ENCODE data around the gene STK36. TPM values are rescaled to one million over a fixed set of nuclear protein-coding genes. Genes with fewer than 3 reads are reported as not detected.

The STK36 gene
- polyA plus RNA-seq (2013, experiment 1 of 2): 19.1 TPM
- polyA plus RNA-seq (2013, experiment 2 of 2): 23.1 TPM

DNA sequence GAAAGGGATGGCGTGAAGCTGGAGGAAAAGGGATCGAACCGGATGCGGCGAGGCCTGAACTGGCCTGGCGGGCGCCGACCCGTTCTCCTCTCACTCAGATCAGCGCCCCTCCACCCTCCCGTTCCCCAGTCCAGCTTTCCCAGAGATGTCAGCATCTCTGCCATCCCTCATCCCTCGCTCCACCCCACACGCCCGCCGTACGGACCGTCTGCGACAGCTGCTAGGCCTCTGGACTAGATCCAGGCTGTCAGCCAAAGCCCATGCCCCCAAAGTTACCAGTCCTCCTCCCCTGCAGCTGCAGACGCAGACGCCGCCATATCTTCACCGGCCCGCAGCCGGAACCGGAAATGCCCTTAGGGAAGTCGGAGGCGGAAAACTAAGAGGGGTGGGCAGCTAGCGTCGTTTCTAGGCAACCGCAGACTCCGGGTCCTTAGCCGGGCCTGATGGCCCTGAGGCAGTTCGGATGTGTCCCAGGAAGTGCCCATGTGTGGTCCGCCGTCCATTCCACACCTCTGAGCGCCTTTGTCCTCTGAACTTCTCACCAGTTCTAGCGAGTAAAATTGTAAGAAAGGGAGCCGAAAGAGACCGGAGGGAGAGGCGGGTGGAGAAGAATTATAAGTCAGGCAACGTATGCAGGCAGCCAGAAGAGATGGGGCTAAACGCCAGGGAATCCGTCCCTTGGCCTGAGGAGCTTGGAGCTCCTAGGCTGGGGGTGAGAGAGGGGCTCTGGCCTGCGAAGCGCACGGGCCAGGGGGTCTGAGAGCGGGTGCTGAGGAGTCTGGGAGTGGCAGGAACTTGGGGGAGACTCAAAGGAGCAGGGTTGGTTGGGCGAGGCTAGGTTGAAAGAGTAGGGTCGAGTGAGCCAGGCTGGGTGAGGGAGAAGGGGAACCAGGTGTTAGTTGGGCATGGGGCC, at the start of gene STK36, which contains the start of gene RNF25:
Gene STK36 (plus strand): TSS at position 433 of the 913 bp plus-strand sequence. CDS start 744 bp downstream, outside the sequence.
Gene RNF25 (minus strand): TSS at position 349 of the 913 bp plus-strand sequence. CDS start 32 bp downstream, at position 317.
- Histone ChIP-seq H3K4me1 (ENCODE audit: insufficient read depth, low read length) (peaks cover 5% of the 10 kb centered on the region; the same call in 1 of the 2 replicates), H3K36me3 (ENCODE audit: insufficient read depth, low read length) (peaks cover 38% of the 10 kb centered on the region), H3K27ac (ENCODE audit: low read depth, low read length) (peak within 1 kb of the TSS; percentile 76), H3K27me3 (ENCODE audit: insufficient read depth, low read length) (no peaks in the 10 kb centered on the region), H3K4me3 (ENCODE audit: low read length) (peak within 1 kb of the TSS; percentile 87), H3K9me3 (ENCODE audit: insufficient read depth, low read depth, low read length) (no peaks in the 10 kb centered on the region), H3K9ac (ENCODE audit: low read depth, low read length) (peak within 1 kb of the TSS; percentile 90)
- under 1% methylated on average over 49 of the region's 49 CpGs for WGBS

GRCh38 chr2:218622606-218623365, 49.1 kb upstream of the STK36 start:
- H3K4me1 ChIP-seq (ENCODE audit: insufficient read depth, low read length): no peaks in the 10 kb centered on the region
- H3K9ac ChIP-seq (ENCODE audit: low read depth, low read length): no peak overlapping the region
- H3K4me3 ChIP-seq (ENCODE audit: low read length): no peak overlapping the region
- no peaks in the 10 kb centered on the region for H3K27me3 ChIP-seq (ENCODE audit: insufficient read depth, low read length)
- no peak overlapping the region for H3K27ac ChIP-seq (ENCODE audit: low read depth, low read length)
- H3K36me3 ChIP-seq (ENCODE audit: insufficient read depth, low read length): no peaks in the 10 kb centered on the region
- H3K9me3 ChIP-seq (ENCODE audit: insufficient read depth, low read depth, low read length): no peaks in the 10 kb centered on the region
- 91% methylated on average over 7 of the region's 7 CpGs for WGBS

DNA sequence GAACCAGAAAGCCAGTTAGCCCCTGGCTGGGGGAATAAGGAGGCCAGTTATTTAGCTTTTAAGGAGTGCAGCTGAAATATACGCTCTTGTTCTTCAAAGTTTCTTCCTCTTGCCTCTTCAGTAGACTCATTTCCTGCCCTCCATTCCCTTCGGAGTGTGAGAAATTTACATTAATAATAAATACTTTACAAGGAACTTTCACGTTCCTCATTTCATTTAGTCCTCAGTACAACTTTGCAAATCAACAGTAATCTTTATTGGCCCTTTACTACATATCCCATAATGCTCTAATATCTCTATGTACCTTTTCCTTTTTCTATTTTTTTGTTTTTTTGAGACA, 48.5 kb upstream of the STK36 start:
- Histone ChIP-seq H3K9me3 (ENCODE audit: insufficient read depth, low read depth, low read length) (no peaks in the 10 kb centered on the region), H3K27ac (ENCODE audit: low read depth, low read length) (no peak overlapping the region), H3K27me3 (ENCODE audit: insufficient read depth, low read length) (no peaks in the 10 kb centered on the region), H3K36me3 (ENCODE audit: insufficient read depth, low read length) (no peaks in the 10 kb centered on the region), H3K4me3 (ENCODE audit: low read length) (no peak overlapping the region), H3K9ac (ENCODE audit: low read depth, low read length) (no peak overlapping the region), H3K4me1 (ENCODE audit: insufficient read depth, low read length) (no peaks in the 10 kb centered on the region)
- WGBS: 86% methylated on average over 3 of the region's 3 CpGs

GRCh38 chr2:218626369-218626768, 45.5 kb upstream of the STK36 start:
- Histone ChIP-seq H3K4me3 (ENCODE audit: low read length) (no peak overlapping the region), H3K9ac (ENCODE audit: low read depth, low read length) (no peak overlapping the region), H3K27ac (ENCODE audit: low read depth, low read length) (no peak overlapping the region), H3K4me1 (ENCODE audit: insufficient read depth, low read length) (no peaks in the 10 kb centered on the region), H3K9me3 (ENCODE audit: insufficient read depth, low read depth, low read length) (no peaks in the 10 kb centered on the region), H3K27me3 (ENCODE audit: insufficient read depth, low read length) (no peaks in the 10 kb centered on the region), H3K36me3 (ENCODE audit: insufficient read depth, low read length) (no peaks in the 10 kb centered on the region)
- WGBS: 90% methylated on average over 4 of the region's 4 CpGs

- H3K9ac ChIP-seq (ENCODE audit: low read depth, low read length): no peak overlapping the region
- no peaks in the 10 kb centered on the region for H3K9me3 ChIP-seq (ENCODE audit: insufficient read depth, low read depth, low read length)
- H3K4me3 ChIP-seq (ENCODE audit: low read length): no peak overlapping the region
- 95% methylated on average over 4 of the region's 4 CpGs for WGBS
- no peak overlapping the region for H3K27ac ChIP-seq (ENCODE audit: low read depth, low read length)
- H3K27me3 ChIP-seq (ENCODE audit: insufficient read depth, low read length): no peaks in the 10 kb centered on the region
- no peaks in the 10 kb centered on the region for H3K36me3 ChIP-seq (ENCODE audit: insufficient read depth, low read length)
- H3K4me1 ChIP-seq (ENCODE audit: insufficient read depth, low read length): no peaks in the 10 kb centered on the region
Measured at GRCh38 chr2:218627939-218628338, 43.9 kb upstream of the STK36 start.

DNA sequence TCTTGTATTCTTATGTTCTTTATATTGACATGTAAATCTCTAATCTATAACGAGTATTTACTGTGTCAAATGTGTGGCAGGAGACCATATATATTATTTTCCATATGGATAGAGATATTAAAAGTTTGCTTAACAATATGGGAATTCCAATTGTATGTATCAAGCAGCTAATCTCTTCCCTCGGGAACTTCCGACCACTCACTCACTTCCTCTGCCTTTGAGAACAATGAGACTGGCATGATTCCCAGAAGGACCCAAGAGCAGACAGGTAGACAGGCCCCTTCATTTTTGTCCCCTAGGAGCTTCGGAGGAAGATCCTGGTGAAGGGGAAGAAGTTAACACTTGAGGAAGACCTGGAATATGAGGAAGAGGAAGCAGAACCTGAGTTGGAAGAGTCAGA, 40.0 kb upstream of the STK36 start:
- 85% methylated on average over 3 of the region's 4 CpGs for WGBS
- Histone ChIP-seq H3K27me3 (ENCODE audit: insufficient read depth, low read length) (no peaks in the 10 kb centered on the region), H3K9ac (ENCODE audit: low read depth, low read length) (no peak overlapping the region), H3K4me3 (ENCODE audit: low read length) (no peak overlapping the region), H3K36me3 (ENCODE audit: insufficient read depth, low read length) (peaks cover 32% of the 10 kb centered on the region), H3K4me1 (ENCODE audit: insufficient read depth, low read length) (no peaks in the 10 kb centered on the region), H3K27ac (ENCODE audit: low read depth, low read length) (no peak overlapping the region), H3K9me3 (ENCODE audit: insufficient read depth, low read depth, low read length) (no peaks in the 10 kb centered on the region)

- no peak overlapping the region for H3K9ac ChIP-seq (ENCODE audit: low read depth, low read length)
Measured at GRCh38 chr2:218635719-218636118, 36.2 kb upstream of the STK36 start.

GRCh38 chr2:218638372-218638771, 33.5 kb upstream of the STK36 start:
- 97% methylated on average over 18 of the region's 18 CpGs for whole genome bisulfite sequencing
- H3K4me3 ChIP-seq (ENCODE audit: low read length): no peak overlapping the region
- no peaks in the 10 kb centered on the region for H3K27me3 ChIP-seq (ENCODE audit: insufficient read depth, low read length)
- H3K9ac ChIP-seq (ENCODE audit: low read depth, low read length): no peak overlapping the region
- no peaks in the 10 kb centered on the region for H3K4me1 ChIP-seq (ENCODE audit: insufficient read depth, low read length)
- H3K36me3 ChIP-seq (ENCODE audit: insufficient read depth, low read length): peaks cover 90% of the 10 kb centered on the region
- no peak overlapping the region for H3K27ac ChIP-seq (ENCODE audit: low read depth, low read length)
- H3K9me3 ChIP-seq (ENCODE audit: insufficient read depth, low read depth, low read length): no peaks in the 10 kb centered on the region

More at GRCh38 chr2:218635719-218636118, 36.2 kb upstream of the STK36 start:
- Histone ChIP-seq H3K27me3 (ENCODE audit: insufficient read depth, low read length) (no peaks in the 10 kb centered on the region), H3K9me3 (ENCODE audit: insufficient read depth, low read depth, low read length) (no peaks in the 10 kb centered on the region), H3K27ac (ENCODE audit: low read depth, low read length) (no peak overlapping the region), H3K4me3 (ENCODE audit: low read length) (no peak overlapping the region), H3K36me3 (ENCODE audit: insufficient read depth, low read length) (peaks cover 68% of the 10 kb centered on the region), H3K4me1 (ENCODE audit: insufficient read depth, low read length) (no peaks in the 10 kb centered on the region)
- 91% methylated on average over 5 of the region's 5 CpGs for WGBS

DNA sequence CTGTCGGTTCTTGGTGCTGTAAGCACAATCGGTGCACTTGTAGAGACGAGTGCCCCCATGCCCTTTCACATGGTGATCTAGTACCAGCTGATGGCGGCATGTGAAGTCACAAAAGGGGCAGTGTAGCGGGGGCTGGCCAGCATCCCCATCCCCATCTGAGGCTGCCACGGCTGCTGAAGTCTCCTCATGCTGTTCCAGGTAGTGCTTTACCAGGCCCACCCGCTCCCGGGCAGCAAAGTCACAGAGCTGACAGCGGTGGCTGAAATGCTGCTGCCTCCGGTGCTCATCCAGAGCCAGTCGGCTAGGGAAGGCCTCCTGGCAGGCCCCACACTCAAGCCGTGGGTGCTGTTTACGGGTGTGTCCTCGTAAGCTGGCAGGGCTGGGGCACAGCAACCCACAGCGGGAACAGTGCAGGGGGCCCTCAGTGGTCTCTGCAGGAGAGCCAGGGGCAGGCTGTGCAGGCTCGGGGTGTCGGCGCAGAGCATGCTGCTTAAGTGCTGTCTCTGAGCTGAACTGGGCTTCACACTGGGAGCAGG, 29.7 kb upstream of the STK36 start:
- Histone ChIP-seq H3K4me1 (ENCODE audit: insufficient read depth, low read length) (no peaks in the 10 kb centered on the region), H3K9ac (ENCODE audit: low read depth, low read length) (no peak overlapping the region), H3K9me3 (ENCODE audit: insufficient read depth, low read depth, low read length) (no peaks in the 10 kb centered on the region), H3K36me3 (ENCODE audit: insufficient read depth, low read length) (peaks cover 90% of the 10 kb centered on the region), H3K4me3 (ENCODE audit: low read length) (no peak overlapping the region), H3K27ac (ENCODE audit: low read depth, low read length) (no peak overlapping the region), H3K27me3 (ENCODE audit: insufficient read depth, low read length) (no peaks in the 10 kb centered on the region)
- 97% methylated on average over 18 of the region's 18 CpGs for WGBS

- no peaks in the 10 kb centered on the region for H3K9me3 ChIP-seq (ENCODE audit: insufficient read depth, low read depth, low read length)
- no peak overlapping the region for H3K4me3 ChIP-seq (ENCODE audit: low read length)
- H3K27me3 ChIP-seq (ENCODE audit: insufficient read depth, low read length): no peaks in the 10 kb centered on the region
- H3K36me3 ChIP-seq (ENCODE audit: insufficient read depth, low read length): peaks cover 90% of the 10 kb centered on the region
- WGBS: 95% methylated on average over 17 of the region's 17 CpGs
- no peaks in the 10 kb centered on the region for H3K4me1 ChIP-seq (ENCODE audit: insufficient read depth, low read length)
- H3K9ac ChIP-seq (ENCODE audit: low read depth, low read length): no peak overlapping the region
- H3K27ac ChIP-seq (ENCODE audit: low read depth, low read length): no peak overlapping the region
Measured at GRCh38 chr2:218642786-218643185, 29.1 kb upstream of the STK36 start.
